ENCODE measurements around the gene WDR90.

The WDR90 gene

GRCh38 chr16:702341-702740 lies 53.2 kb downstream of the WDR90 start:
- peaks cover 0 to 95% of the 10 kb centered on the region in 2 donors for H3K27me3 ChIP-seq
- peaks cover 0 to 38% (median 10%) of the 10 kb centered on the region in 4 donors for H3K4me1 ChIP-seq
- DNase-seq = no peak
- intact Hi-C loops (cut with DNase I; ENCODE audit: low total_unique reads) = no loop called here
- H3K4me3 ChIP-seq = no peak overlapping the region
- no peak overlapping the region for H3K27ac ChIP-seq
- H3K36me3 ChIP-seq = no peaks in the 10 kb centered on the region
- no peaks in the 10 kb centered on the region for H3K9me3 ChIP-seq
- TF ChIP-seq CTCF (IDR thresholded peaks at IDR 0.05) = no peak

- intact Hi-C loops (cut with DNase I; ENCODE audit: low total_unique reads) = no loop called here
- H3K27ac ChIP-seq = no peak overlapping the region
- no peaks in the 10 kb centered on the region for H3K36me3 ChIP-seq
- no peak overlapping the region for H3K4me3 ChIP-seq
- DNase-seq = no peak
- no peak for TF ChIP-seq CTCF (IDR thresholded peaks at IDR 0.05)
- H3K27me3 ChIP-seq = peaks cover 0 to 94% of the 10 kb centered on the region in 2 donors
- H3K4me1 ChIP-seq = peaks cover 0 to 38% (median 10%) of the 10 kb centered on the region in 4 donors
- H3K9me3 ChIP-seq = no peaks in the 10 kb centered on the region
Measured at GRCh38 chr16:703406-703805, 54.2 kb downstream of the WDR90 start.

GRCh38 chr16:704047-704446 lies 54.9 kb downstream of the WDR90 start:
- Histone ChIP-seq H3K36me3 (no peaks in the 10 kb centered on the region), H3K4me3 (no peak overlapping the region), H3K27me3 (peaks cover 0 to 98% of the 10 kb centered on the region in 2 donors), H3K9me3 (no peaks in the 10 kb centered on the region), H3K4me1 (peaks cover 0 to 38% (median 10%) of the 10 kb centered on the region in 4 donors), H3K27ac (no peak overlapping the region)
- no peak for TF ChIP-seq CTCF (IDR thresholded peaks at IDR 0.05)
- DNase-seq = no peak
- intact Hi-C loops (cut with DNase I; ENCODE audit: low total_unique reads) = no loop called here

- intact Hi-C loops (cut with DNase I; ENCODE audit: low total_unique reads) = no loop called here
- Histone ChIP-seq H3K4me1 (peaks cover 0 to 41% (median 13%) of the 10 kb centered on the region in 4 donors), H3K27me3 (peaks cover 0 to 98% of the 10 kb centered on the region in 2 donors), H3K36me3 (no peaks in the 10 kb centered on the region), H3K9me3 (no peaks in the 10 kb centered on the region), H3K4me3 (no peak overlapping the region), H3K27ac (no peak overlapping the region)
- TF ChIP-seq CTCF (IDR thresholded peaks at IDR 0.05) = no peak
- no peak for DNase-seq
Measured at GRCh38 chr16:704552-705380, 55.6 kb downstream of the WDR90 start.

- no peak within 1 kb of the TSS for H3K27ac ChIP-seq
- H3K36me3 ChIP-seq = no peaks in the 10 kb centered on the region
- H3K4me3 ChIP-seq = no peak within 1 kb of the TSS
- H3K9me3 ChIP-seq = no peaks in the 10 kb centered on the region
- H3K4me1 ChIP-seq = peaks cover 0 to 45% (median 18%) of the 10 kb centered on the region in 4 donors
- DNase-seq = no peak
- no peak for TF ChIP-seq CTCF (IDR thresholded peaks at IDR 0.05)
- intact Hi-C loops (cut with DNase I; ENCODE audit: low total_unique reads) = no loop called here
- peaks cover 0 to 98% of the 10 kb centered on the region in 2 donors for H3K27me3 ChIP-seq
Measured at GRCh38 chr16:705431-706188, 56.4 kb downstream of the WDR90 start, which contains the start of gene FBXL16. Gene FBXL16, minus strand, starts transcription at chr16:705801. Its CDS starts 8,396 bp downstream, at chr16:697405.
